Erythroblast (primary cell): Measurements from ENCODE around the gene TMUB2.

Experiments
- GATA1 ChIP-seq: IDR thresholded peaks from 2 replicates; pipeline ENCODE4 v1.6.1; 2011; ENCODE audit warnings: low read depth, mild to moderate bottlenecking, control low read depth, low read length, moderate library complexity
- POLR2A ChIP-seq: IDR thresholded peaks from 2 replicates; pipeline ENCODE4 v1.6.1; 2011; ENCODE audit warnings: mild to moderate bottlenecking, low read length

- TF ChIP-seq POLR2A (no peak), GATA1 (no peak)
These were observed 14.8 kb upstream of the TMUB2 start for GRCh38 chr17:44171931-44172455.
